Stimulated activated CD4-positive, alpha-beta T cell treated with anti-CD3 and anti-CD28 coated beads, Interleukin-2, amount 100 ng/mL, for 4 hours (primary cell): ENCODE data around the gene ASB6.
A peak's percentile ranks its signal among the peaks of the same experiment; 100 is the strongest.
"Not testable (repeated sequence)": the region's sequence is repeated elsewhere in the genome, so short reads cannot be mapped to it uniquely, and the experiment has no call there.

Source experiments
- DNase-seq: peaks from one replicate; pipeline ENCODE4 v3.0.0-alpha.2; 2020; ENCODE audit warnings: low read depth

The ASB6 gene

GRCh38 chr9:129667378-129667777 is 25.4 kb upstream of the ASB6 start:
- no peak for DNase-seq

- DNase-seq = no peak
Measured at GRCh38 chr9:129666575-129666974, 24.6 kb upstream of the ASB6 start.

- no peak for DNase-seq
Measured at GRCh38 chr9:129665814-129666520, 24.0 kb upstream of the ASB6 start.

GRCh38 chr9:129665389-129665775 is 23.4 kb upstream of the ASB6 start, which contains the start of gene PRRX2:
Gene PRRX2 (plus strand): TSS chr9:129665647. CDS start chr9:129665868, 221 bp downstream.
- DNase-seq = peak; percentile 56

GRCh38 chr9:129664746-129665388 is 22.9 kb upstream of the ASB6 start:
- DNase-seq = no peak

- not testable (repeated sequence) for DNase-seq
Measured at GRCh38 chr9:129662239-129662638, 20.3 kb upstream of the ASB6 start.

GRCh38 chr9:129661029-129661428 is 19.1 kb upstream of the ASB6 start:
- DNase-seq = no peak

- no peak for DNase-seq
Measured at GRCh38 chr9:129656795-129657390, 14.9 kb upstream of the ASB6 start.

- DNase-seq = no peak
Measured at GRCh38 chr9:129655696-129656095, 13.7 kb upstream of the ASB6 start.

- no peak for DNase-seq
Measured at GRCh38 chr9:129655154-129655553, 13.2 kb upstream of the ASB6 start.

GRCh38 chr9:129654554-129655040 is 12.6 kb upstream of the ASB6 start:
- DNase-seq = no peak

- DNase-seq = no peak
Measured at GRCh38 chr9:129653823-129654553, 12.0 kb upstream of the ASB6 start.

- DNase-seq = no peak
Measured at GRCh38 chr9:129650680-129651235, 8.8 kb upstream of the ASB6 start.

- no peak for DNase-seq
Measured at GRCh38 chr9:129649726-129650679, 8.1 kb upstream of the ASB6 start.

GRCh38 chr9:129648764-129649115 is 6.8 kb upstream of the ASB6 start:
- no peak for DNase-seq

- DNase-seq = no peak
Measured at GRCh38 chr9:129648092-129648763, 6.3 kb upstream of the ASB6 start.

GRCh38 chr9:129647635-129648034 is 5.7 kb upstream of the ASB6 start:
- DNase-seq = no peak

- DNase-seq = no peak
Measured at GRCh38 chr9:129646654-129647053, 4.7 kb upstream of the ASB6 start.

- DNase-seq = no peak
Measured at GRCh38 chr9:129646252-129646651, 4.3 kb upstream of the ASB6 start.

- no peak for DNase-seq
Measured at GRCh38 chr9:129644902-129645301, 3.0 kb upstream of the ASB6 start.

GRCh38 chr9:129644365-129644764 is 2.4 kb upstream of the ASB6 start:
- DNase-seq = no peak
